HCT116 (cell line): ENCODE measurements around the gene SUSD6. TPM values are rescaled to one million over a fixed set of nuclear protein-coding genes. Genes with fewer than 3 reads are reported as not detected.

Experiments used
- ATAC-seq: fragments of 200-7000 bp; cut with Tn5 transposase; 2 replicates; pipeline ENCODE4 v1.9.1; 2020; ENCODE audit warnings: mild to moderate bottlenecking, moderate library complexity
- BruUV-seq: library from RNA; stranded (reverse); fragments of 400-500 nt; replicated peaks from 2 replicates; lab custom pipeline; 2021; lab: Mats Ljungman, UMichigan
- CTCF ChIA-PET: fragments of 300-600 bp; sonication (Branson Sonifier 250); formaldehyde crosslinking; loops from one replicate; lab custom pipeline; 2021; ENCODE audit warnings: antibody characterized with exemption; lab: Charles Lee
- POLR2A ChIA-PET: fragments of 300-600, 350-600 bp; sonication (Branson Sonifier 250); formaldehyde crosslinking; loops from one replicate; lab custom pipeline; 2021; ENCODE audit warnings: antibody characterized with exemption; lab: Charles Lee
- RAD21 ChIA-PET, 2 experiments: fragments of 300-600 bp; sonication (Branson Sonifier 250); formaldehyde crosslinking; loops; one replicate each; lab custom pipeline; 2023; ENCODE audit warnings: low total read pairs in 2 of 2; ENCODE audit not compliant: uncharacterized antibody in 2 of 2, unreplicated experiment in 2 of 2, low non-redundant PET in 1 of 2; lab: Charles Lee
- DNase-seq: peaks from one replicate; pipeline ENCODE4 v3.0.0-alpha.2; 2010; ENCODE audit warnings: low read depth, low spot score
- H2AFZ ChIP-seq: fragments of 200-600 bp; shearing (Covaris generic), sonication (generic); 2 replicates; pipeline ENCODE4 v1.6.1; 2017; ENCODE audit warnings: low read depth, mixed run types, mixed read lengths, antibody characterized with exemption, low read length; ENCODE audit not compliant: poor library complexity, severe bottlenecking
- H3K27ac ChIP-seq: 2 replicates; pipeline ENCODE4 v1.5.1; 2012; ENCODE audit warnings: low read depth, low read length
- H3K27me3 ChIP-seq: fragments of 200-600 bp; sonication (generic); 2 replicates; pipeline ENCODE4 v1.6.1; 2016; ENCODE audit warnings: mixed run types, low read length, mixed read lengths; ENCODE audit not compliant: insufficient read depth
- H3K36me3 ChIP-seq, 2 experiments: fragments of 200-500 bp in 1 of 2; fragments of 200-600 bp in 1 of 2; sonication (Bioruptor generic) in 1 of 2; sonication (generic) in 1 of 2; 2 replicates each; pipeline versions ENCODE4 v1.5.1 to v1.6.1; 2014 to 2016; ENCODE audit warnings: low read length in 2 of 2, inconsistent platforms in 1 of 2, mixed read lengths in 1 of 2, mixed run types in 1 of 2; ENCODE audit not compliant: insufficient read depth in 2 of 2, control insufficient read depth in 1 of 2
- H3K4me1 ChIP-seq, 2 experiments: fragments of 200-600 bp in 1 of 2; sonication (generic) in 1 of 2; 2 replicates each; pipeline versions ENCODE4 v1.5.1 to v1.6.1; 2012 to 2017; ENCODE audit warnings: low read length in 2 of 2, inconsistent platforms in 1 of 2, mild to moderate bottlenecking in 1 of 2, mixed read lengths in 1 of 2, mixed run types in 1 of 2, moderate library complexity in 1 of 2; ENCODE audit not compliant: insufficient read depth in 2 of 2, control insufficient read depth in 1 of 2
- H3K4me2 ChIP-seq: fragments of 200-600 bp; sonication (generic); 2 replicates; pipeline ENCODE4 v1.6.1; 2017; ENCODE audit warnings: mixed run types, low read length, mixed read lengths
- H3K4me3 ChIP-seq, 2 experiments: fragments of 200-600 bp in 1 of 2; sonication (generic) in 1 of 2; replicated peaks in 1 of 2; 2 replicates each; pipeline ENCODE4 v1.5.1; 2011 to 2016; ENCODE audit warnings: low read length in 2 of 2, control low read depth in 1 of 2, low read depth in 1 of 2, mild to moderate bottlenecking in 1 of 2, mixed read lengths in 1 of 2, mixed run types in 1 of 2
- H3K79me2 ChIP-seq: fragments of 200-600 bp; sonication (generic); 2 replicates; pipeline ENCODE4 v1.6.1; 2017; ENCODE audit warnings: mild to moderate bottlenecking, mixed run types, low read length, moderate library complexity, mixed read lengths; ENCODE audit not compliant: insufficient read depth
- H3K9ac ChIP-seq: fragments of 200-600 bp; sonication (generic); 2 replicates; pipeline ENCODE4 v1.6.1; 2016; ENCODE audit warnings: low read length, mixed read lengths
- H3K9me2 ChIP-seq: fragments of 200-600 bp; sonication (generic), shearing (Covaris generic); 2 replicates; pipeline ENCODE4 v1.6.1; 2017; ENCODE audit warnings: mixed run types, mild to moderate bottlenecking, moderate library complexity; ENCODE audit not compliant: insufficient read depth
- H3K9me3 ChIP-seq, 2 experiments: fragments of 200-500 bp in 1 of 2; fragments of 200-600 bp in 1 of 2; sonication (Bioruptor generic) in 1 of 2; sonication (generic) in 1 of 2; 2 replicates each; pipeline ENCODE4 v1.6.1; 2014 to 2017; ENCODE audit warnings: low read length in 2 of 2, mixed read lengths in 2 of 2, inconsistent platforms in 1 of 2, low read depth in 1 of 2, mild to moderate bottlenecking in 1 of 2, mixed run types in 1 of 2, moderate library complexity in 1 of 2; ENCODE audit not compliant: control insufficient read depth in 1 of 2, insufficient read depth in 1 of 2
- H4K20me1 ChIP-seq: fragments of 200-600 bp; sonication (generic), shearing (Covaris generic); 2 replicates; pipeline ENCODE4 v1.6.1; 2017; ENCODE audit warnings: mixed run types, mild to moderate bottlenecking, moderate library complexity; ENCODE audit not compliant: insufficient read depth
- CBX3 ChIP-seq: IDR thresholded peaks from 2 replicates; pipeline ENCODE4 v1.6.1; 2012; ENCODE audit warnings: low read depth
- CEBPB ChIP-seq: IDR thresholded peaks from 2 replicates; pipeline ENCODE4 v1.6.1; 2012; ENCODE audit warnings: low read depth
- EGR1 ChIP-seq: IDR thresholded peaks from 2 replicates; pipeline ENCODE4 v1.6.1; 2012; ENCODE audit warnings: low read depth
- ELF1 ChIP-seq: IDR thresholded peaks from 2 replicates; pipeline ENCODE4 v1.6.1; 2012; ENCODE audit warnings: low read depth, borderline replicate concordance
- EZH2 ChIP-seq: fragments of 200-600 bp; sonication (generic); IDR thresholded peaks from 2 replicates; pipeline ENCODE4 v1.6.1; 2017; ENCODE audit warnings: antibody characterized with exemption, mixed run types
- FOSL1 ChIP-seq: IDR thresholded peaks from 2 replicates; pipeline ENCODE4 v1.6.1; 2012; ENCODE audit warnings: low read depth
- JUND ChIP-seq: IDR thresholded peaks from 2 replicates; pipeline ENCODE4 v1.6.1; 2012
- POLR2A ChIP-seq: IDR thresholded peaks from 2 replicates; pipeline ENCODE4 v1.7.0; 2011; ENCODE audit warnings: borderline replicate concordance; ENCODE audit not compliant: insufficient read depth, insufficient read length; ENCODE audit errors: extremely low read depth
- POLR2AphosphoS5 ChIP-seq: IDR thresholded peaks from 2 replicates; pipeline ENCODE4 v1.6.1; 2011; ENCODE audit warnings: mild to moderate bottlenecking, low read depth, low read length, moderate library complexity
- RAD21 ChIP-seq: IDR thresholded peaks from 2 replicates; pipeline ENCODE4 v1.6.1; 2012; ENCODE audit warnings: low read depth, mild to moderate bottlenecking
- SIN3A ChIP-seq: IDR thresholded peaks from 2 replicates; pipeline ENCODE4 v1.6.1; 2012; ENCODE audit warnings: low read depth
- SP1 ChIP-seq: IDR thresholded peaks from 2 replicates; pipeline ENCODE4 v1.6.1; 2012; ENCODE audit warnings: low read depth
- TCF7L2 ChIP-seq: IDR thresholded peaks from 2 replicates; pipeline ENCODE4 v1.7.0; 2011; ENCODE audit warnings: borderline replicate concordance, inconsistent platforms; ENCODE audit not compliant: insufficient read depth, insufficient read length; ENCODE audit errors: extremely low read depth
- YY1 ChIP-seq: IDR thresholded peaks from 2 replicates; pipeline ENCODE4 v1.6.1; 2011; ENCODE audit warnings: low read length, low read depth, moderate library complexity, mild to moderate bottlenecking; ENCODE audit not compliant: insufficient replicate concordance; ENCODE audit errors: extremely low read depth
- ZFX ChIP-seq: fragments of 450-650 bp; IDR thresholded peaks from 2 replicates; pipeline ENCODE4 v1.6.1; 2017
- ZNF274 ChIP-seq: fragments of 200-500 bp; sonication (Bioruptor generic); IDR thresholded peaks from 2 replicates; pipeline ENCODE4 v1.6.1; 2014; ENCODE audit warnings: mild to moderate bottlenecking, low read depth, low read length, inconsistent platforms
- intact Hi-C: fragments of 100-400 bp; cut with micrococcal nuclease; formaldehyde crosslinking; loops from 2 replicates; pipeline ENCODE4 v1.10.0; 2022
- total RNA-seq: library from RNA; stranded (reverse); gene quantifications from one replicate; pipeline ENCODE4 v1.2.1, GENCODE V29; 2021; ENCODE audit not compliant: unreplicated experiment
- TF ChIP-seq, protein P1 (sequence below), 3 experiments: fragments of 200-600 bp in 1 of 3; sonication (generic) in 1 of 3; IDR thresholded peaks in 2 of 3; conservative IDR thresholded peaks in 1 of 3; 2 replicates each; pipeline ENCODE4 v1.5.1; 2012 to 2017; ENCODE audit warnings: low read depth in 2 of 3, low read length in 2 of 3, antibody characterized with exemption in 1 of 3, borderline replicate concordance in 1 of 3, control low read depth in 1 of 3, mild to moderate bottlenecking in 1 of 3, mixed read lengths in 1 of 3, mixed run types in 1 of 3, moderate library complexity in 1 of 3; ENCODE audit not compliant: insufficient read depth in 1 of 3
- TF ChIP-seq, protein P2 (sequence below): IDR thresholded peaks from 2 replicates; pipeline ENCODE4 v1.6.1; 2011; ENCODE audit warnings: mild to moderate bottlenecking, low read length, moderate library complexity; ENCODE audit not compliant: insufficient replicate concordance; ENCODE audit errors: extremely low read depth
- TF ChIP-seq, protein P3 (sequence below): IDR thresholded peaks from 2 replicates; pipeline ENCODE4 v1.6.1; 2012; ENCODE audit warnings: low read depth
- TF ChIP-seq, protein P4 (sequence below): IDR thresholded peaks from 2 replicates; pipeline ENCODE4 v1.6.1; 2012

Gene SUSD6
- total RNA-seq, 1 experiment from 2014 or later: 6.4 TPM

DNA sequence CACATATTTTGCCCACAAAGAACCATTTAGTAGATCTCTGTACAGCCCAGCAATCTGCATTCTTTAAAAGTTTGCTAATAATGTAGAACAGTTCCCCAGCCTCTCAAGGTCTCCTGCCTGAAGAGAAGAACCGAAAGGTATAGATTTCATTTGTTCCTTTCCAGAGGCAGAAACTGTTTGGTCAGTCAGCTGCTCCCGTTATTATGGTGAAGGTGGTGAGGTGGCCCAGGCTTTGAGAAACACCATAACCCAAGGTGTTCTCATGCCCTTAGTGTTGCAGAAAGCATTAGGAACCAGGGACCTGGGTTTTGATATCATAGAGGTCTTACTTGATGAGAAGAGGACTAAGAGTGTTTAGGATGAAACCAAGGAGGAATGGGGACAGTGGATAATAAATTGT lies 65.3 kb downstream of the SUSD6 start:
- BruUV-seq: no TSS peak
- no peaks in the 10 kb centered on the region for H3K79me2 ChIP-seq
- ATAC-seq: no peak

More for the DNA sequence above, 65.3 kb downstream of the SUSD6 start:
- TF ChIP-seq JUND (no peak), ZFX (no peak), POLR2AphosphoS5 (no peak), ELF1 (no peak), EGR1 (no peak), POLR2A (no peak), CEBPB (no peak), ZNF274 (no peak), FOSL1 (no peak), SIN3A (no peak), SP1 (no peak), EZH2 (no peak), RAD21 (no peak), TCF7L2 (no peak), CBX3 (no peak), YY1 (no peak)
- TF ChIP-seq, protein P1, sequence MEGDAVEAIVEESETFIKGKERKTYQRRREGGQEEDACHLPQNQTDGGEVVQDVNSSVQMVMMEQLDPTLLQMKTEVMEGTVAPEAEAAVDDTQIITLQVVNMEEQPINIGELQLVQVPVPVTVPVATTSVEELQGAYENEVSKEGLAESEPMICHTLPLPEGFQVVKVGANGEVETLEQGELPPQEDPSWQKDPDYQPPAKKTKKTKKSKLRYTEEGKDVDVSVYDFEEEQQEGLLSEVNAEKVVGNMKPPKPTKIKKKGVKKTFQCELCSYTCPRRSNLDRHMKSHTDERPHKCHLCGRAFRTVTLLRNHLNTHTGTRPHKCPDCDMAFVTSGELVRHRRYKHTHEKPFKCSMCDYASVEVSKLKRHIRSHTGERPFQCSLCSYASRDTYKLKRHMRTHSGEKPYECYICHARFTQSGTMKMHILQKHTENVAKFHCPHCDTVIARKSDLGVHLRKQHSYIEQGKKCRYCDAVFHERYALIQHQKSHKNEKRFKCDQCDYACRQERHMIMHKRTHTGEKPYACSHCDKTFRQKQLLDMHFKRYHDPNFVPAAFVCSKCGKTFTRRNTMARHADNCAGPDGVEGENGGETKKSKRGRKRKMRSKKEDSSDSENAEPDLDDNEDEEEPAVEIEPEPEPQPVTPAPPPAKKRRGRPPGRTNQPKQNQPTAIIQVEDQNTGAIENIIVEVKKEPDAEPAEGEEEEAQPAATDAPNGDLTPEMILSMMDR (IDR thresholded peaks at IDR 0.05 in 2 of 3, conservative IDR thresholded peaks at IDR 0.05 in 1 of 3; ENCODE audit: borderline replicate concordance in 1 of 3, insufficient read depth in 1 of 3, low read depth in 2 of 3, low read length in 2 of 3): no peak
- TF ChIP-seq, protein P2, sequence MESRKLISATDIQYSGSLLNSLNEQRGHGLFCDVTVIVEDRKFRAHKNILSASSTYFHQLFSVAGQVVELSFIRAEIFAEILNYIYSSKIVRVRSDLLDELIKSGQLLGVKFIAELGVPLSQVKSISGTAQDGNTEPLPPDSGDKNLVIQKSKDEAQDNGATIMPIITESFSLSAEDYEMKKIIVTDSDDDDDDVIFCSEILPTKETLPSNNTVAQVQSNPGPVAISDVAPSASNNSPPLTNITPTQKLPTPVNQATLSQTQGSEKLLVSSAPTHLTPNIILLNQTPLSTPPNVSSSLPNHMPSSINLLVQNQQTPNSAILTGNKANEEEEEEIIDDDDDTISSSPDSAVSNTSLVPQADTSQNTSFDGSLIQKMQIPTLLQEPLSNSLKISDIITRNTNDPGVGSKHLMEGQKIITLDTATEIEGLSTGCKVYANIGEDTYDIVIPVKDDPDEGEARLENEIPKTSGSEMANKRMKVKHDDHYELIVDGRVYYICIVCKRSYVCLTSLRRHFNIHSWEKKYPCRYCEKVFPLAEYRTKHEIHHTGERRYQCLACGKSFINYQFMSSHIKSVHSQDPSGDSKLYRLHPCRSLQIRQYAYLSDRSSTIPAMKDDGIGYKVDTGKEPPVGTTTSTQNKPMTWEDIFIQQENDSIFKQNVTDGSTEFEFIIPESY: no peak
- TF ChIP-seq, protein P3, sequence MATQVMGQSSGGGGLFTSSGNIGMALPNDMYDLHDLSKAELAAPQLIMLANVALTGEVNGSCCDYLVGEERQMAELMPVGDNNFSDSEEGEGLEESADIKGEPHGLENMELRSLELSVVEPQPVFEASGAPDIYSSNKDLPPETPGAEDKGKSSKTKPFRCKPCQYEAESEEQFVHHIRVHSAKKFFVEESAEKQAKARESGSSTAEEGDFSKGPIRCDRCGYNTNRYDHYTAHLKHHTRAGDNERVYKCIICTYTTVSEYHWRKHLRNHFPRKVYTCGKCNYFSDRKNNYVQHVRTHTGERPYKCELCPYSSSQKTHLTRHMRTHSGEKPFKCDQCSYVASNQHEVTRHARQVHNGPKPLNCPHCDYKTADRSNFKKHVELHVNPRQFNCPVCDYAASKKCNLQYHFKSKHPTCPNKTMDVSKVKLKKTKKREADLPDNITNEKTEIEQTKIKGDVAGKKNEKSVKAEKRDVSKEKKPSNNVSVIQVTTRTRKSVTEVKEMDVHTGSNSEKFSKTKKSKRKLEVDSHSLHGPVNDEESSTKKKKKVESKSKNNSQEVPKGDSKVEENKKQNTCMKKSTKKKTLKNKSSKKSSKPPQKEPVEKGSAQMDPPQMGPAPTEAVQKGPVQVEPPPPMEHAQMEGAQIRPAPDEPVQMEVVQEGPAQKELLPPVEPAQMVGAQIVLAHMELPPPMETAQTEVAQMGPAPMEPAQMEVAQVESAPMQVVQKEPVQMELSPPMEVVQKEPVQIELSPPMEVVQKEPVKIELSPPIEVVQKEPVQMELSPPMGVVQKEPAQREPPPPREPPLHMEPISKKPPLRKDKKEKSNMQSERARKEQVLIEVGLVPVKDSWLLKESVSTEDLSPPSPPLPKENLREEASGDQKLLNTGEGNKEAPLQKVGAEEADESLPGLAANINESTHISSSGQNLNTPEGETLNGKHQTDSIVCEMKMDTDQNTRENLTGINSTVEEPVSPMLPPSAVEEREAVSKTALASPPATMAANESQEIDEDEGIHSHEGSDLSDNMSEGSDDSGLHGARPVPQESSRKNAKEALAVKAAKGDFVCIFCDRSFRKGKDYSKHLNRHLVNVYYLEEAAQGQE: no peak
- TF ChIP-seq, protein P4, sequence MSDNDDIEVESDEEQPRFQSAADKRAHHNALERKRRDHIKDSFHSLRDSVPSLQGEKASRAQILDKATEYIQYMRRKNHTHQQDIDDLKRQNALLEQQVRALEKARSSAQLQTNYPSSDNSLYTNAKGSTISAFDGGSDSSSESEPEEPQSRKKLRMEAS: no peak
- intact Hi-C loops: no loop called here
- RAD21 ChIA-PET: no interaction called here
- Histone ChIP-seq H3K4me3 (no peak overlapping the region), H3K27me3 (no peaks in the 10 kb centered on the region), H3K27ac (no peak overlapping the region), H3K9me2 (no peaks in the 10 kb centered on the region), H3K9ac (no peak overlapping the region), H3K4me1 (no peaks in the 10 kb centered on the region), H3K9me3 (no peaks in the 10 kb centered on the region), H4K20me1 (no peaks in the 10 kb centered on the region), H3K36me3 (no peaks in the 10 kb centered on the region), H3K4me2 (no peak overlapping the region), H2AFZ (no peak overlapping the region)
- no peak for DNase-seq
- CTCF ChIA-PET: no interaction called here
- POLR2A ChIA-PET: no interaction called here
